Activated CD4-positive, alpha-beta memory T cell treated with anti-CD3 and anti-CD28 coated beads for 36 hours (primary cell): ENCODE data around the gene POGLUT3. TPM values are rescaled to one million over a fixed set of nuclear protein-coding genes. Genes with fewer than 3 reads are reported as not detected.

Source experiments
- CTCF ChIA-PET: fragments of 350-600 bp; sonication (Branson Sonifier 250); formaldehyde crosslinking; loops from one replicate; lab custom pipeline; 2021; ENCODE audit warnings: antibody characterized with exemption, inconsistent platforms; lab: Charles Lee
- POLR2A ChIA-PET: fragments of 350-600 bp; sonication (Branson Sonifier 250); formaldehyde crosslinking; loops from one replicate; lab custom pipeline; 2021; ENCODE audit warnings: antibody characterized with exemption; lab: Charles Lee
- DNase-seq: peaks from one replicate; pipeline ENCODE4 v3.0.0-alpha.2; 2020
- H3K27ac Mint-ChIP-seq: one replicate; pipeline ENCODE4 v1.8.0; 2021; ENCODE audit warnings: mixed read lengths
- H3K27me3 Mint-ChIP-seq: one replicate; pipeline ENCODE4 v1.8.0; 2021; ENCODE audit warnings: mixed read lengths
- H3K36me3 Mint-ChIP-seq: one replicate; pipeline ENCODE4 v1.8.0; 2021; ENCODE audit warnings: mixed read lengths
- H3K4me1 Mint-ChIP-seq: one replicate; pipeline ENCODE4 v1.8.0; 2021; ENCODE audit warnings: low read depth, mixed read lengths
- H3K4me3 Mint-ChIP-seq: one replicate; pipeline ENCODE4 v1.8.0; 2021; ENCODE audit warnings: mild to moderate bottlenecking, mixed read lengths
- H3K9me3 Mint-ChIP-seq: one replicate; pipeline ENCODE4 v1.8.0; 2021; ENCODE audit warnings: mixed read lengths
- intact Hi-C: fragments of 100-400 bp; cut with micrococcal nuclease; formaldehyde crosslinking; loops from one replicate; pipeline ENCODE4 v1.15.1; 2023
- total RNA-seq, 2 experiments: library from RNA; stranded (reverse); gene quantifications; one replicate each; pipeline ENCODE4 v1.2.3, GENCODE V29; 2021

Gene POGLUT3
- total RNA-seq, 2 experiments from 2014 or later = 9.2 to 9.9 TPM

DNA sequence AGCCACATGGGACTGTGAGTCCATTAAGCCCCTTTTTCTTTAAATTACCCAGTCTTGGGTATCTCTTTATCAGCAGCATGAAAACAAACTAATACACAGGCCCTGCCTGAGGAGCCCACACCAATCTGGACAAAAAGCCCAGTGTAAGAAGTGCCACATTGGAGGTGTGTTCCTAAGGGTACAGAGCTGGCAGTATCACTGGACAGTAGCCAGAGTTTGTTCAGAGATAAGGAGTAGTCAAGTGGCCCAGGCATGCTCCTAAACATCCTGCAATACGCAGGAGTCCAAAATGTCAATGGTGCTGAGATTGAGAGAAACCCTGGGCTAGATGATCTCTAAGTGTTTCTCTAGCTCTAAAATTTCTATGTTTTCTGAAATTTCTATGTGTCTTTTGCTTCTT, 27.0 kb upstream of the POGLUT3 start:
- H3K36me3 Mint-ChIP-seq = no peaks in the 10 kb centered on the region
- CTCF ChIA-PET = interaction anchor here (0.7 kb wide), 1 partner anchor 18 kb away, joined by 3 read pairs; no protein-coding TSS in a partner anchor
- H3K27ac Mint-ChIP-seq = no peak overlapping the region
- intact Hi-C loops = no loop called here
- no peaks in the 10 kb centered on the region for H3K27me3 Mint-ChIP-seq
- H3K4me1 Mint-ChIP-seq = no peaks in the 10 kb centered on the region
- H3K9me3 Mint-ChIP-seq = peaks cover 3% of the 10 kb centered on the region
- POLR2A ChIA-PET = interaction anchor here (0.6 kb wide), 1 partner anchor 240 kb away, joined by 3 read pairs; no protein-coding TSS in a partner anchor
- no peak for DNase-seq
- no peak overlapping the region for H3K4me3 Mint-ChIP-seq

DNA sequence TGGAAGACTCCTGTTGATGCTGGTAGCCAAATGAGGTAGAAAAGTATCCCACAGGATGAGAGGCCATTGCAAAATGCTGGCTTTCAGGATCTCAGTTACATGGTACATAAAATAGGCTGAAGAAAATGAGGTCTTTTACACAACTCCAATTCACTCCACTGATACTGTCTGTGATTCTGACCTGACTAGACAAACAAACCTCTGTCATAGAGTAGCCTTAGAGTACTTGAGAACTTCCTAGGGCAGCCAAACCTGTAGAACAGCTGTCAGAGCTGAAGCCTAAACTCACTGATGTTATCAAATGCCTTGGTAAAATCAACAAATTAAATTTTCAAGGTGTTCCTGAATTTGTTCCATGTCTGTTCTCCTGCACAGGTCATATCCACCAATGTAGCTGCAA, 26.2 kb upstream of the POGLUT3 start:
- no peaks in the 10 kb centered on the region for H3K36me3 Mint-ChIP-seq
- intact Hi-C loops = no loop called here
- POLR2A ChIA-PET = no interaction called here
- no peaks in the 10 kb centered on the region for H3K27me3 Mint-ChIP-seq
- no peak overlapping the region for H3K4me3 Mint-ChIP-seq
- DNase-seq = no peak
- H3K9me3 Mint-ChIP-seq = peaks cover 3% of the 10 kb centered on the region
- CTCF ChIA-PET = no interaction called here
- no peak overlapping the region for H3K27ac Mint-ChIP-seq
- no peaks in the 10 kb centered on the region for H3K4me1 Mint-ChIP-seq

DNA sequence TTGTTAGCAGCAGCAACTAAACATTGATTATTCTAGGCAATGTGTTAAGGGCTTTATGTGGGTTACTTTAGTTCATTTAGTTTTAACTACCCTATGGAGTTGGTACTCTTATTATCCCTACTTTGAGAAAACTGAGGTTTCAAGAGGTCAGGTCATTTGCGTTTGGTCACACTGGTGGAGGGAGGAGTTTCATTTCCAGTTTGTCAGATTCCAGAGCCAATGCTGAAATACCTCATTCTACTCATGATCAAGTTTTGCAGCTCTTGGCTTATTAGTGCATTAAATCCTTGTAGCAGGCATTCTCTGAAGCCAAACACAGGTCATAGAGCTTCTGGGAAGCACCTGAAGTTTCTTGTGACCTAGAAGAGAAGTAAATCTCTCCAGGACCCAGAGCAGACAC, 24.1 kb upstream of the POGLUT3 start:
- Mint-ChIP-seq H3K9me3 (peaks cover 3% of the 10 kb centered on the region), H3K4me3 (no peak overlapping the region), H3K27ac (no peak overlapping the region), H3K27me3 (no peaks in the 10 kb centered on the region), H3K36me3 (no peaks in the 10 kb centered on the region), H3K4me1 (no peaks in the 10 kb centered on the region)
- ChIA-PET POLR2A (no interaction called here), CTCF (no interaction called here)
- DNase-seq = no peak
- intact Hi-C loops = no loop called here

GRCh38 chr11:108518581-108518980, 20.4 kb upstream of the POGLUT3 start:
- no peaks in the 10 kb centered on the region for H3K4me1 Mint-ChIP-seq
- DNase-seq = no peak
- ChIA-PET POLR2A (no interaction called here), CTCF (no interaction called here)
- no peaks in the 10 kb centered on the region for H3K36me3 Mint-ChIP-seq
- no peaks in the 10 kb centered on the region for H3K9me3 Mint-ChIP-seq
- intact Hi-C loops = no loop called here
- no peaks in the 10 kb centered on the region for H3K27me3 Mint-ChIP-seq
- H3K27ac Mint-ChIP-seq = no peak overlapping the region
- H3K4me3 Mint-ChIP-seq = no peak overlapping the region

- intact Hi-C loops = no loop called here
- Mint-ChIP-seq H3K27ac (no peak overlapping the region), H3K4me3 (no peak overlapping the region), H3K4me1 (no peaks in the 10 kb centered on the region), H3K9me3 (no peaks in the 10 kb centered on the region), H3K27me3 (peaks cover 2% of the 10 kb centered on the region), H3K36me3 (no peaks in the 10 kb centered on the region)
- no peak for DNase-seq
- ChIA-PET POLR2A (no interaction called here), CTCF (interaction anchor here (1.0 kb wide), 1 partner anchor 10 kb away, joined by 3 read pairs; no protein-coding TSS in a partner anchor)
Measured at GRCh38 chr11:108516125-108516524, 17.9 kb upstream of the POGLUT3 start.

DNA sequence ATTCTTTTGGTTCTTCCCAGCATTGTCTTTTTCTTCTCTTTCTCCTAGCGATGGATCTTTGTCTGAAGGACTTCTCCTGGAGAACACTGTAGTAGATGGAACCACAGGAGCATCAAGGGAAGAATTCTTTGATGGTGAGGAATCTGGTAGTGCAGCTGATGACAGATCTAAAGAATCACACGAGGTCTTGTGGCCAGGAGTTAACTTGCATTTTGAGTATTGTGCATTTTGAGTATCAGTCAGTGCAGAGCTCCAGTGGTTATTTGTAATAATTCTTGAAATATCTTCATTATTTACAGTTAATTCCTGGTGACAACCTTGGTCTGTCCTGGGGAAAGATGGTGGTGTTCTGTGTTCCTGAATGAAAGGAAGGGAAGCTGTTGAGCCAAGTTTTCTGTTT, 14.5 kb upstream of the POGLUT3 start:
- no peaks in the 10 kb centered on the region for H3K9me3 Mint-ChIP-seq
- intact Hi-C loops = no loop called here
- no peaks in the 10 kb centered on the region for H3K36me3 Mint-ChIP-seq
- ChIA-PET POLR2A (no interaction called here), CTCF (no interaction called here)
- no peak overlapping the region for H3K4me3 Mint-ChIP-seq
- H3K4me1 Mint-ChIP-seq = no peaks in the 10 kb centered on the region
- no peak overlapping the region for H3K27ac Mint-ChIP-seq
- H3K27me3 Mint-ChIP-seq = peaks cover 2% of the 10 kb centered on the region
- no peak for DNase-seq

GRCh38 chr11:108511851-108512474, 13.8 kb upstream of the POGLUT3 start:
- DNase-seq = no peak
- POLR2A ChIA-PET = no interaction called here
- no peaks in the 10 kb centered on the region for H3K4me1 Mint-ChIP-seq
- intact Hi-C loops = no loop called here
- H3K9me3 Mint-ChIP-seq = no peaks in the 10 kb centered on the region
- H3K36me3 Mint-ChIP-seq = no peaks in the 10 kb centered on the region
- peaks cover 2% of the 10 kb centered on the region for H3K27me3 Mint-ChIP-seq
- no peak overlapping the region for H3K4me3 Mint-ChIP-seq
- H3K27ac Mint-ChIP-seq = no peak overlapping the region
- CTCF ChIA-PET = no interaction called here

GRCh38 chr11:108508653-108509593, 10.7 kb upstream of the POGLUT3 start:
- intact Hi-C loops = no loop called here
- H3K36me3 Mint-ChIP-seq = no peaks in the 10 kb centered on the region
- H3K27me3 Mint-ChIP-seq = peaks cover 2% of the 10 kb centered on the region
- H3K9me3 Mint-ChIP-seq = no peaks in the 10 kb centered on the region
- no peaks in the 10 kb centered on the region for H3K4me1 Mint-ChIP-seq
- ChIA-PET CTCF (no interaction called here), POLR2A (no interaction called here)
- no peak for DNase-seq
- H3K27ac Mint-ChIP-seq = no peak overlapping the region
- no peak overlapping the region for H3K4me3 Mint-ChIP-seq

DNA sequence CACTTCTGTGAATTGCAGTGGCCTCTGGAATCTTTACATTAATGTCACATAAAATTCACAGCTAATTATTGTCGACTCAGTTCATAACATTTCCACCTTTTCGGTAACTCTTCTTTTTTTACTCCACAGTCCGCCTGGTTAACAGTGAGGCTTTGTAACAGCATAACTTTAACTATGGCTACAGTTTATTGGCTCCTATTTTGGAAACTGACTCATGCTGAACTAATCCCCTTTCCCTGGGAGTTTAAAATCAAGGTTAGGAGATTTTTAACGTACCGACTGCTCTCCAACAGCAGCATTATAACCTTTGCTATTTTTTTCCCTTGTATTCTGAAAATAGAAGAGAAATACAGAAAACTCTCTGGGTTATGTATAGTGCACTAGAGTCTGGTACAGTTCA, 3.2 kb upstream of the POGLUT3 start:
- Mint-ChIP-seq H3K27ac (no peak overlapping the region), H3K4me3 (no peak overlapping the region), H3K36me3 (peaks cover 3% of the 10 kb centered on the region), H3K9me3 (no peaks in the 10 kb centered on the region), H3K4me1 (peaks cover 14% of the 10 kb centered on the region), H3K27me3 (no peaks in the 10 kb centered on the region)
- ChIA-PET CTCF (no interaction called here), POLR2A (no interaction called here)
- no peak for DNase-seq
- intact Hi-C loops = no loop called here

- intact Hi-C loops = no loop called here
- ChIA-PET CTCF (no interaction called here), POLR2A (no interaction called here)
- Mint-ChIP-seq H3K4me1 (peaks cover 16% of the 10 kb centered on the region), H3K27me3 (no peaks in the 10 kb centered on the region), H3K4me3 (no peak overlapping the region), H3K27ac (no peak overlapping the region), H3K36me3 (peaks cover 3% of the 10 kb centered on the region), H3K9me3 (no peaks in the 10 kb centered on the region)
- DNase-seq = no peak
Measured at GRCh38 chr11:108500721-108501120, 2.5 kb upstream of the POGLUT3 start.

- Mint-ChIP-seq H3K4me3 (no peak overlapping the region), H3K27ac (no peak overlapping the region), H3K9me3 (no peaks in the 10 kb centered on the region), H3K27me3 (no peaks in the 10 kb centered on the region), H3K36me3 (peaks cover 3% of the 10 kb centered on the region), H3K4me1 (peaks cover 16% of the 10 kb centered on the region)
- POLR2A ChIA-PET = no interaction called here
- intact Hi-C loops = no loop called here
- no peak for DNase-seq
- CTCF ChIA-PET = no interaction called here
Measured at GRCh38 chr11:108500169-108500568, 2.0 kb upstream of the POGLUT3 start.

GRCh38 chr11:108498816-108499408, 728 bp upstream of the POGLUT3 start:
- no peaks in the 10 kb centered on the region for H3K27me3 Mint-ChIP-seq
- H3K27ac Mint-ChIP-seq = peak overlapping the region; percentile 70
- DNase-seq = no peak
- H3K4me3 Mint-ChIP-seq = peak overlapping the region; percentile 73
- ChIA-PET CTCF (no interaction called here), POLR2A (interaction anchor here (0.9 to 1.1 kb wide), 2 partner anchors 32 to 276 kb away, joined by 3 to 4 read pairs; partner anchors contain the start of genes ATM, C11orf65 and NPAT)
- peaks cover 3% of the 10 kb centered on the region for H3K36me3 Mint-ChIP-seq
- no peaks in the 10 kb centered on the region for H3K9me3 Mint-ChIP-seq
- H3K4me1 Mint-ChIP-seq = peaks cover 16% of the 10 kb centered on the region
- intact Hi-C loops = loop anchor here (5.0 to 10.0 kb wide), 6 partner anchors 126 to 377 kb away; partner anchors contain the start of genes ACAT1 and DDX10
